ENCODE measurements around the gene PYGO2. TPM values are rescaled to one million over a fixed set of nuclear protein-coding genes. Genes with fewer than 3 reads are reported as not detected.

Gene PYGO2
- 10 to 100 TPM; 55.6 to 57.3 TPM for total RNA-seq
- polyA plus RNA-seq, result 10 to 100 TPM; 21.5 to 50.8 (median 35.8) TPM
- 34.0 to 87.2 (median 58.3) reads per million in 6 experiments for total RNA-seq

GRCh38 chr1:154961207-154962155, at the start of gene PYGO2:
TSS of gene PYGO2 (minus strand) at chr1:154961782. CDS start at chr1:154961576, 206 bp downstream.
- Mint-ChIP-seq H3K27me3 (no peaks in the 10 kb centered on the region), H3K4me1 (peaks cover 14 to 55% (median 47%) of the 10 kb centered on the region in 4 donors), H3K36me3 (peaks cover 0 to 40% (median 0%) of the 10 kb centered on the region in 3 donors), H3K27ac (peak within 1 kb of the TSS; percentile 92 to 99 (median 97)), H3K4me3 (peak within 1 kb of the TSS; percentile 84 to 98 (median 96)), H3K9me3 (no peaks in the 10 kb centered on the region)
- peak; percentile 71 to 93 (median 78) for DNase-seq
- ATAC-seq, result peak; percentile 77 to 82
- POLR2A ChIA-PET, result interaction anchor here (0.5 to 6.6 kb wide), 27 partner anchors 9 to 175 kb away, joined by 3 to 67 read pairs (median 6); partner anchors contain the start of genes ADAM15, CKS1B, FLAD1 and LENEP

- peaks cover 39 to 81% (median 79%) of the 10 kb centered on the region in 4 donors for H3K4me1 Mint-ChIP-seq
- POLR2A ChIA-PET, result interaction anchor here (0.9 to 1.9 kb wide), 5 partner anchors 10 to 67 kb away, joined by 5 to 10 read pairs (median 7); partner anchors contain the start of gene PBXIP1
- H3K4me3 Mint-ChIP-seq, result peak overlapping the region in 6 of 10 donors; percentile 31 to 55 (median 44)
- ATAC-seq (no peak), DNase-seq (peak in 1 of 10 donors; percentile 53)
- no peaks in the 10 kb centered on the region for H3K9me3 Mint-ChIP-seq
- H3K36me3 Mint-ChIP-seq, result no peaks in the 10 kb centered on the region
- no peaks in the 10 kb centered on the region for H3K27me3 Mint-ChIP-seq
- H3K27ac Mint-ChIP-seq, result peak overlapping the region in 2 of 10 donors; percentile 13 to 44
These were observed 49.4 kb upstream of the PYGO2 start for GRCh38 chr1:155011004-155011416.

GRCh38 chr1:155010211-155010918, 48.8 kb upstream of the PYGO2 start:
- H3K9me3 Mint-ChIP-seq, result no peaks in the 10 kb centered on the region
- peak in 1 of 10 donors; percentile 54 for DNase-seq
- H3K4me3 Mint-ChIP-seq, result peak overlapping the region; percentile 13 to 79 (median 64)
- no peaks in the 10 kb centered on the region for H3K27me3 Mint-ChIP-seq
- H3K27ac Mint-ChIP-seq, result peak overlapping the region in 7 of 10 donors; percentile 8 to 88 (median 52)
- peak in 1 of 2 donors; percentile 19 for ATAC-seq
- peaks cover 36 to 81% (median 79%) of the 10 kb centered on the region in 4 donors for H3K4me1 Mint-ChIP-seq
- POLR2A ChIA-PET, result interaction anchor here (0.8 to 1.9 kb wide), 7 partner anchors 9 to 66 kb away, joined by 3 to 10 read pairs (median 5); partner anchors contain the start of genes FLAD1 and PBXIP1
- no peaks in the 10 kb centered on the region for H3K36me3 Mint-ChIP-seq

- Mint-ChIP-seq H3K36me3 (no peaks in the 10 kb centered on the region), H3K9me3 (no peaks in the 10 kb centered on the region), H3K4me1 (peaks cover 36 to 85% (median 81%) of the 10 kb centered on the region in 4 donors), H3K27me3 (no peaks in the 10 kb centered on the region), H3K27ac (peak overlapping the region in 7 of 10 donors; percentile 8 to 88 (median 69)), H3K4me3 (peak overlapping the region; percentile 13 to 79 (median 64))
- ATAC-seq (no peak), DNase-seq (no peak)
- POLR2A ChIA-PET, result interaction anchor here (0.6 to 2.4 kb wide), 4 partner anchors 10 to 54 kb away, joined by 3 to 8 read pairs (median 4); partner anchors contain the start of gene PBXIP1
These were observed 48.2 kb upstream of the PYGO2 start for GRCh38 chr1:155009742-155010141.

- ATAC-seq, result no peak
- Mint-ChIP-seq H3K27me3 (no peaks in the 10 kb centered on the region), H3K27ac (peak overlapping the region in 4 of 10 donors; percentile 8 to 81 (median 53)), H3K4me1 (peaks cover 38 to 86% (median 83%) of the 10 kb centered on the region in 4 donors), H3K36me3 (no peaks in the 10 kb centered on the region), H3K4me3 (peak overlapping the region in 9 of 10 donors; percentile 17 to 79 (median 63)), H3K9me3 (no peaks in the 10 kb centered on the region)
- POLR2A ChIA-PET, result interaction anchor here (0.6 to 2.4 kb wide), 2 partner anchors 40 to 54 kb away, joined by 3 to 8 read pairs; partner anchors contain the start of gene PBXIP1
- DNase-seq, result no peak
These were observed 47.7 kb upstream of the PYGO2 start for GRCh38 chr1:155009221-155009711.

GRCh38 chr1:155008015-155008941, 46.7 kb upstream of the PYGO2 start:
- peak overlapping the region in 4 of 10 donors; percentile 14 to 75 (median 43) for H3K4me3 Mint-ChIP-seq
- peak overlapping the region in 4 of 10 donors; percentile 10 to 73 (median 54) for H3K27ac Mint-ChIP-seq
- DNase-seq (no peak), ATAC-seq (no peak)
- H3K4me1 Mint-ChIP-seq, result peaks cover 37 to 85% (median 82%) of the 10 kb centered on the region in 4 donors
- H3K9me3 Mint-ChIP-seq, result no peaks in the 10 kb centered on the region
- H3K36me3 Mint-ChIP-seq, result no peaks in the 10 kb centered on the region
- POLR2A ChIA-PET, result interaction anchor here (0.8 to 2.8 kb wide), 6 partner anchors 7 to 53 kb away, joined by 3 to 20 read pairs (median 4); partner anchors contain the start of gene PBXIP1
- no peaks in the 10 kb centered on the region for H3K27me3 Mint-ChIP-seq

- Mint-ChIP-seq H3K4me1 (peaks cover 37 to 81% (median 76%) of the 10 kb centered on the region in 4 donors), H3K27ac (peak overlapping the region in 5 of 10 donors; percentile 83 to 90 (median 84)), H3K36me3 (no peaks in the 10 kb centered on the region), H3K4me3 (no peak overlapping the region), H3K9me3 (no peaks in the 10 kb centered on the region), H3K27me3 (no peaks in the 10 kb centered on the region)
- ATAC-seq (no peak), DNase-seq (no peak)
- POLR2A ChIA-PET, result interaction anchor here (1.0 to 2.8 kb wide), 7 partner anchors 8 to 52 kb away, joined by 3 to 20 read pairs (median 4); partner anchors contain the start of gene PBXIP1
These were observed 45.8 kb upstream of the PYGO2 start for GRCh38 chr1:155007251-155007828.

- DNase-seq, result peak in 2 of 10 donors; percentile 27 to 49
- Mint-ChIP-seq H3K4me1 (peaks cover 37 to 84% (median 72%) of the 10 kb centered on the region in 4 donors), H3K27me3 (no peaks in the 10 kb centered on the region), H3K9me3 (no peaks in the 10 kb centered on the region), H3K36me3 (no peaks in the 10 kb centered on the region), H3K27ac (peak overlapping the region; percentile 63 to 92 (median 84)), H3K4me3 (peak overlapping the region in 9 of 10 donors; percentile 23 to 77 (median 61))
- peak; percentile 31 to 35 for ATAC-seq
- POLR2A ChIA-PET, result interaction anchor here (1.1 to 2.8 kb wide), 3 partner anchors 9 to 51 kb away, joined by 3 to 20 read pairs (median 5); partner anchors contain the start of gene PBXIP1
These were observed 45.1 kb upstream of the PYGO2 start for GRCh38 chr1:155006601-155007101.

GRCh38 chr1:155005076-155006011, 43.8 kb upstream of the PYGO2 start:
- Mint-ChIP-seq H3K4me3 (peak overlapping the region in 8 of 10 donors; percentile 14 to 91 (median 58)), H3K27ac (peak overlapping the region in 9 of 10 donors; percentile 47 to 92 (median 83)), H3K4me1 (peaks cover 33 to 74% (median 61%) of the 10 kb centered on the region in 4 donors), H3K27me3 (no peaks in the 10 kb centered on the region), H3K9me3 (no peaks in the 10 kb centered on the region), H3K36me3 (no peaks in the 10 kb centered on the region)
- ATAC-seq (no peak), DNase-seq (peak in 1 of 10 donors; percentile 62)
- POLR2A ChIA-PET, result interaction anchor here (2.5 to 3.2 kb wide), 5 partner anchors 8 to 44 kb away, joined by 7 to 20 read pairs (median 15); partner anchors contain the start of genes FLAD1 and PYGO2

Data from naive thymus-derived CD8-positive, alpha-beta T cell (primary cell).